ENCODE results near the gene PANX1. TPM values are rescaled to one million over a fixed set of nuclear protein-coding genes. Genes with fewer than 3 reads are reported as not detected.

PANX1 gene
- total and polyA plus RNA-seq, 2 donors = 13.2 to 30.7 TPM

Other genes starting within 250 kb of the PANX1 start
- not detected for gene HEPHL1, start 107.5 kb upstream of the PANX1 start, total RNA-seq
- gene HEPHL1, start 107.5 kb upstream of the PANX1 start, polyA plus RNA-seq = not detected
- not detected for gene IZUMO1R, start 175.7 kb downstream of the PANX1 start, total RNA-seq
- gene IZUMO1R, start 175.7 kb downstream of the PANX1 start, polyA plus RNA-seq = not detected

Data from urinary bladder (tissue), 2 donors.